ENCODE measurements around the gene CRYGS.

CRYGS gene

GRCh38 chr3:186523434-186523833, 20.7 kb downstream of the CRYGS start:
- no peak overlapping the region for H3K27ac ChIP-seq (ENCODE audit: low read depth, low read length)
- H3K9ac ChIP-seq (ENCODE audit: low read length): no peak overlapping the region
- H3K4me3 ChIP-seq (ENCODE audit: low read length): no peak overlapping the region
- H3K4me1 ChIP-seq (ENCODE audit: control insufficient read depth, insufficient read depth, low read length): no peaks in the 10 kb centered on the region
- H3K27me3 ChIP-seq (ENCODE audit: control insufficient read depth, insufficient read depth, low read length): no peaks in the 10 kb centered on the region
- no peaks in the 10 kb centered on the region for H3K36me3 ChIP-seq (ENCODE audit: control insufficient read depth, insufficient read depth, low read length)

GRCh38 chr3:186523022-186523421, 21.2 kb downstream of the CRYGS start:
- H3K4me1 ChIP-seq (ENCODE audit: control insufficient read depth, insufficient read depth, low read length): no peaks in the 10 kb centered on the region
- H3K27me3 ChIP-seq (ENCODE audit: control insufficient read depth, insufficient read depth, low read length): no peaks in the 10 kb centered on the region
- no peak overlapping the region for H3K9ac ChIP-seq (ENCODE audit: low read length)
- no peak overlapping the region for H3K4me3 ChIP-seq (ENCODE audit: low read length)
- H3K36me3 ChIP-seq (ENCODE audit: control insufficient read depth, insufficient read depth, low read length): no peaks in the 10 kb centered on the region
- no peak overlapping the region for H3K27ac ChIP-seq (ENCODE audit: low read depth, low read length)

- H3K4me3 ChIP-seq (ENCODE audit: low read length): no peak overlapping the region
- H3K27me3 ChIP-seq (ENCODE audit: control insufficient read depth, insufficient read depth, low read length): no peaks in the 10 kb centered on the region
- H3K27ac ChIP-seq (ENCODE audit: low read depth, low read length): no peak overlapping the region
- H3K9ac ChIP-seq (ENCODE audit: low read length): no peak overlapping the region
- H3K36me3 ChIP-seq (ENCODE audit: control insufficient read depth, insufficient read depth, low read length): no peaks in the 10 kb centered on the region
- no peaks in the 10 kb centered on the region for H3K4me1 ChIP-seq (ENCODE audit: control insufficient read depth, insufficient read depth, low read length)
Observed at GRCh38 chr3:186520957-186521842, 23.0 kb downstream of the CRYGS start.

- Histone ChIP-seq H3K4me3 (ENCODE audit: low read length) (no peak overlapping the region), H3K27me3 (ENCODE audit: control insufficient read depth, insufficient read depth, low read length) (no peaks in the 10 kb centered on the region)
Observed at GRCh38 chr3:186520431-186520830, 23.7 kb downstream of the CRYGS start.

GRCh38 chr3:186519021-186519658, 25.0 kb downstream of the CRYGS start:
- Histone ChIP-seq H3K9ac (ENCODE audit: low read length) (no peak overlapping the region), H3K27me3 (ENCODE audit: control insufficient read depth, insufficient read depth, low read length) (no peaks in the 10 kb centered on the region), H3K27ac (ENCODE audit: low read depth, low read length) (no peak overlapping the region), H3K4me3 (ENCODE audit: low read length) (no peak overlapping the region), H3K4me1 (ENCODE audit: control insufficient read depth, insufficient read depth, low read length) (no peaks in the 10 kb centered on the region), H3K36me3 (ENCODE audit: control insufficient read depth, insufficient read depth, low read length) (no peaks in the 10 kb centered on the region)

More at GRCh38 chr3:186520431-186520830, 23.7 kb downstream of the CRYGS start:
- no peak overlapping the region for H3K27ac ChIP-seq (ENCODE audit: low read depth, low read length)
- no peaks in the 10 kb centered on the region for H3K4me1 ChIP-seq (ENCODE audit: control insufficient read depth, insufficient read depth, low read length)
- no peak overlapping the region for H3K9ac ChIP-seq (ENCODE audit: low read length)
- no peaks in the 10 kb centered on the region for H3K36me3 ChIP-seq (ENCODE audit: control insufficient read depth, insufficient read depth, low read length)

GRCh38 chr3:186517218-186517617, 27.0 kb downstream of the CRYGS start:
- Histone ChIP-seq H3K9ac (ENCODE audit: low read length) (no peak overlapping the region), H3K27me3 (ENCODE audit: control insufficient read depth, insufficient read depth, low read length) (no peaks in the 10 kb centered on the region), H3K27ac (ENCODE audit: low read depth, low read length) (no peak overlapping the region), H3K4me3 (ENCODE audit: low read length) (no peak overlapping the region), H3K4me1 (ENCODE audit: control insufficient read depth, insufficient read depth, low read length) (no peaks in the 10 kb centered on the region), H3K36me3 (ENCODE audit: control insufficient read depth, insufficient read depth, low read length) (no peaks in the 10 kb centered on the region)

GRCh38 chr3:186516646-186517045, 27.5 kb downstream of the CRYGS start:
- Histone ChIP-seq H3K27ac (ENCODE audit: low read depth, low read length) (no peak overlapping the region), H3K9ac (ENCODE audit: low read length) (no peak overlapping the region), H3K4me1 (ENCODE audit: control insufficient read depth, insufficient read depth, low read length) (no peaks in the 10 kb centered on the region), H3K4me3 (ENCODE audit: low read length) (no peak overlapping the region), H3K36me3 (ENCODE audit: control insufficient read depth, insufficient read depth, low read length) (no peaks in the 10 kb centered on the region), H3K27me3 (ENCODE audit: control insufficient read depth, insufficient read depth, low read length) (no peaks in the 10 kb centered on the region)

GRCh38 chr3:186515125-186515524, 29.1 kb downstream of the CRYGS start:
- no peak overlapping the region for H3K9ac ChIP-seq (ENCODE audit: low read length)
- H3K4me1 ChIP-seq (ENCODE audit: control insufficient read depth, insufficient read depth, low read length): no peaks in the 10 kb centered on the region
- H3K27ac ChIP-seq (ENCODE audit: low read depth, low read length): no peak overlapping the region
- H3K36me3 ChIP-seq (ENCODE audit: control insufficient read depth, insufficient read depth, low read length): no peaks in the 10 kb centered on the region
- no peak overlapping the region for H3K4me3 ChIP-seq (ENCODE audit: low read length)
- H3K27me3 ChIP-seq (ENCODE audit: control insufficient read depth, insufficient read depth, low read length): no peaks in the 10 kb centered on the region

- Histone ChIP-seq H3K4me1 (ENCODE audit: control insufficient read depth, insufficient read depth, low read length) (no peaks in the 10 kb centered on the region), H3K4me3 (ENCODE audit: low read length) (no peak overlapping the region), H3K27me3 (ENCODE audit: control insufficient read depth, insufficient read depth, low read length) (no peaks in the 10 kb centered on the region), H3K9ac (ENCODE audit: low read length) (no peak overlapping the region), H3K36me3 (ENCODE audit: control insufficient read depth, insufficient read depth, low read length) (no peaks in the 10 kb centered on the region), H3K27ac (ENCODE audit: low read depth, low read length) (no peak overlapping the region)
Observed at GRCh38 chr3:186514296-186515002, 29.7 kb downstream of the CRYGS start.

GRCh38 chr3:186513386-186513785, 30.8 kb downstream of the CRYGS start:
- Histone ChIP-seq H3K36me3 (ENCODE audit: control insufficient read depth, insufficient read depth, low read length) (no peaks in the 10 kb centered on the region), H3K27ac (ENCODE audit: low read depth, low read length) (no peak overlapping the region), H3K27me3 (ENCODE audit: control insufficient read depth, insufficient read depth, low read length) (no peaks in the 10 kb centered on the region), H3K4me1 (ENCODE audit: control insufficient read depth, insufficient read depth, low read length) (no peaks in the 10 kb centered on the region), H3K4me3 (ENCODE audit: low read length) (no peak overlapping the region), H3K9ac (ENCODE audit: low read length) (no peak overlapping the region)

GRCh38 chr3:186512570-186513302, 31.4 kb downstream of the CRYGS start:
- no peaks in the 10 kb centered on the region for H3K27me3 ChIP-seq (ENCODE audit: control insufficient read depth, insufficient read depth, low read length)
- no peak overlapping the region for H3K4me3 ChIP-seq (ENCODE audit: low read length)
- no peak overlapping the region for H3K27ac ChIP-seq (ENCODE audit: low read depth, low read length)
- no peaks in the 10 kb centered on the region for H3K36me3 ChIP-seq (ENCODE audit: control insufficient read depth, insufficient read depth, low read length)
- no peaks in the 10 kb centered on the region for H3K4me1 ChIP-seq (ENCODE audit: control insufficient read depth, insufficient read depth, low read length)
- H3K9ac ChIP-seq (ENCODE audit: low read length): no peak overlapping the region

GRCh38 chr3:186511702-186512101, 32.5 kb downstream of the CRYGS start:
- Histone ChIP-seq H3K9ac (ENCODE audit: low read length) (no peak overlapping the region), H3K27ac (ENCODE audit: low read depth, low read length) (no peak overlapping the region), H3K4me3 (ENCODE audit: low read length) (no peak overlapping the region), H3K4me1 (ENCODE audit: control insufficient read depth, insufficient read depth, low read length) (no peaks in the 10 kb centered on the region), H3K36me3 (ENCODE audit: control insufficient read depth, insufficient read depth, low read length) (no peaks in the 10 kb centered on the region), H3K27me3 (ENCODE audit: control insufficient read depth, insufficient read depth, low read length) (no peaks in the 10 kb centered on the region)

All from rectal smooth muscle tissue (tissue), 1 donor.